ENCODE results near the gene ACOX3. TPM values are rescaled to one million over a fixed set of nuclear protein-coding genes. Genes with fewer than 3 reads are reported as not detected.
A peak's percentile ranks its signal among the peaks of the same experiment; 100 is the strongest.

ACOX3 gene
- total and polyA plus RNA-seq, 9 of the 15 experiments (the other 6 are each of a cell fraction or from before 2014, with no cell fraction given), result 0.68 to 7.3 (median 3.7) TPM

DNA sequence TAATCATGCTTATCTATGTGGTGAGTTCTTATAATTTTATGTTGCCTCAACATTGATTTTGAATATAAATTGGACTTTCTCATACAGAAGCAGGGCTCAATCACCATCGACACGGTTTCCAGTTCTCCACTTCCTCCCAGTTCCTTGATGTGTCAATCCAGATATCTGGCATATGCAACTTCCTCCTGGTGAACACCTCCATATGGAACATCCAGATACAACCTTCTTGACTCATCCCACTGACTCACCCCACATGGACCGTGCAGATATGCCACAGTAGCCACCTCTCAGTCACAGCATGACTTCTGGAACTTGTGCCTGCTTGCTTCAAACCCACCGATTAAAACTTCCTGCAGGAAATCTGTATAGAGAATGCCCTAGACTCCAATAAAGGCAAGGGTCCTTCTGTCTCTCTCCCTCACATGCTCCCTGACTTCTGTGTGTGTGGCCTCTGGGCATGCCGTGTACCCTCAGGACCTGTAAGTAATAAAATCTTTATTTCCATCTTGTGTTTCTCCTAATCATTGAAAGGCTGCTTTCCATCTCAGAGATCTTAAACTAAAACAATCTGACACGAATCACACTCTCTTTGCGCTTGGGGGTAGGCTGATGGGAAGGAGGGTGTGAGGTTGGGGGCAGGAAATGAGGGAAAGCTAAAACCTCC is 104.0 kb downstream of the ACOX3 start (continued):
- peak; percentile 59; the same call in 1 of the 2 replicates for TF ChIP-seq MAFF (IDR thresholded peaks at IDR 0.05; ENCODE audit: low read length)
- TF ChIP-seq ZNF584 (CRISPR knock-in tag; IDR thresholded peaks at IDR 0.05; ENCODE audit: low read depth), result peak; percentile 65; the same call in 1 of the 2 replicates
- TF ChIP-seq POLR2AphosphoS2 (IDR thresholded peaks at IDR 0.05; ENCODE audit: low read length), result no peak
- TF ChIP-seq NFRKB (IDR thresholded peaks at IDR 0.05; ENCODE audit: low read depth), result no peak
- TF ChIP-seq MYBL2 (IDR thresholded peaks at IDR 0.05; ENCODE audit: low read depth), result no peak
- TF ChIP-seq MYBL2 (CRISPR knock-in tag; IDR thresholded peaks at IDR 0.05; ENCODE audit: borderline replicate concordance), result no peak
- peak; percentile 86 for TF ChIP-seq LCOR (CRISPR knock-in tag; IDR thresholded peaks at IDR 0.05)
- peak; percentile 66 for TF ChIP-seq MBD2 (IDR thresholded peaks at IDR 0.05; ENCODE audit: borderline replicate concordance, low read depth)
- no peak for TF ChIP-seq MCM2 (IDR thresholded peaks at IDR 0.05; ENCODE audit: low read depth)
- peak; percentile 41; the same call in 1 of the 2 replicates for TF ChIP-seq MAFK (IDR thresholded peaks at IDR 0.05; ENCODE audit: low read length)
- TF ChIP-seq POLR2AphosphoS5 (IDR thresholded peaks at IDR 0.05; ENCODE audit: control insufficient read depth, insufficient read depth, low read depth, low read length), result peak; percentile 84
- no peak for TF ChIP-seq NFYB (IDR thresholded peaks at IDR 0.05; ENCODE audit: extremely low read depth, insufficient read length)
- peak; percentile 98 for TF ChIP-seq CBFA2T3 (IDR thresholded peaks at IDR 0.05)
- peak; percentile 69 for TF ChIP-seq HDAC3 (IDR thresholded peaks at IDR 0.05; ENCODE audit: borderline replicate concordance, partially characterized antibody)
- TF ChIP-seq RNF2 (IDR thresholded peaks at IDR 0.05), result 0 out of 2 replicates have a peak, but pooled peaks have one; percentile 30
- TF ChIP-seq ZNF311 (CRISPR knock-in tag; IDR thresholded peaks at IDR 0.05), result peak; percentile 60; the same call in 1 of the 2 replicates
- TF ChIP-seq, protein P1, sequence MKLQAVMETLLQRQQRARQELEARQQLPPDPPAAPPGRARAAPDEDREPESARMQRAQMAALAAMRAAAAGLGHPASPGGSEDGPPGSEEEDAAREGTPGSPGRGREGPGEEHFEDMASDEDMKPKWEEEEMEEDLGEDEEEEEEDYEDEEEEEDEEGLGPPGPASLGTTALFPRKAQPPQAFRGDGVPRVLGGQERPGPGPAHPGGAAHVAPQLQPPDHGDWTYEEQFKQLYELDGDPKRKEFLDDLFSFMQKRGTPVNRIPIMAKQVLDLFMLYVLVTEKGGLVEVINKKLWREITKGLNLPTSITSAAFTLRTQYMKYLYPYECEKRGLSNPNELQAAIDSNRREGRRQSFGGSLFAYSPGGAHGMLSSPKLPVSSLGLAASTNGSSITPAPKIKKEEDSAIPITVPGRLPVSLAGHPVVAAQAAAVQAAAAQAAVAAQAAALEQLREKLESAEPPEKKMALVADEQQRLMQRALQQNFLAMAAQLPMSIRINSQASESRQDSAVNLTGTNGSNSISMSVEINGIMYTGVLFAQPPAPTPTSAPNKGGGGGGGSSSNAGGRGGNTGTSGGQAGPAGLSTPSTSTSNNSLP (IDR thresholded peaks at IDR 0.05; ENCODE audit: borderline replicate concordance, low read depth, low read length), result no peak; the same call in 1 of the 2 replicates
- TF ChIP-seq ETV6 (IDR thresholded peaks at IDR 0.05; ENCODE audit: borderline replicate concordance in 1 of 2, low read depth in 2 of 2, low read length in 1 of 2), result peak in 1 of 2 experiments; percentile 73; a peak in 3 of 4 replicates
- TF ChIP-seq ETV6 (CRISPR knock-in tag; IDR thresholded peaks at IDR 0.05; ENCODE audit: borderline replicate concordance), result no peak
- peak; percentile 54; the same call in 1 of the 2 replicates for TF ChIP-seq HBP1 (CRISPR knock-in tag; IDR thresholded peaks at IDR 0.05)
- TF ChIP-seq KDM2B (CRISPR knock-in tag; IDR thresholded peaks at IDR 0.05), result no peak
- peak; percentile 65; the same call in 1 of the 2 replicates for TF ChIP-seq CREM (IDR thresholded peaks at IDR 0.05; ENCODE audit: low read depth)
- TF ChIP-seq FOS (IDR thresholded peaks at IDR 0.05; ENCODE audit: extremely low read depth, insufficient read length), result peak; percentile 83
- TF ChIP-seq VEZF1 (CRISPR knock-in tag; IDR thresholded peaks at IDR 0.05), result peak; percentile 44
- TF ChIP-seq ZKSCAN1 (IDR thresholded peaks at IDR 0.05; ENCODE audit: low read depth, low read length), result peak; percentile 46; the same call in 1 of the 2 replicates
- peak; percentile 66 for TF ChIP-seq MTA3 (IDR thresholded peaks at IDR 0.05; ENCODE audit: borderline replicate concordance)

Measured in K562 (cell line).